ENCODE data around the gene PYM1.

DNA sequence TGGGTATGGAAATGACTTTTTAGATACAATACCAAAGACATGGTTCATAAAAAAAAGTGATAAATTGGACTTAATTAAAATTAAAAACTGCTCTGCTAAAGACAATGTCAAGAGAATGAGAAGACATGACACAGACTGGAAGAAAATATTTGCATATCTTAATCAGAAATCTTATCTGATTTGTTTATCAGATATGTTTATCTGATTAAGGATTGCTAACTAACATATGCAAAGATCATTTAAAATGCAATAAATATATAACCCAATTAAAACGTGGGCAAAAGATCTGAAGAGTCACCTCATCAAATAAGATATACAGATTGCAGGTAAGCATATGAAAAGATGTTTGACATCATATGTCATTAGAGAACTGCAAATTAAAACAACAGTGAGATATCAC lies 75.0 kb downstream of the PYM1 start:
- TF ChIP-seq CTCF (IDR thresholded peaks at IDR 0.05) (no peak), POLR2A (IDR thresholded peaks at IDR 0.05) (no peak), POLR2AphosphoS5 (IDR thresholded peaks at IDR 0.05) (no peak)
